PFSK-1 (cell line): Measurements from ENCODE around the gene RPS6KA2.

Source experiments
- FOXP2 ChIP-seq: optimal IDR thresholded peaks from 2 replicates; pipeline ENCODE3; 2011; ENCODE audit warnings: borderline replicate concordance, control low read depth, inconsistent platforms; ENCODE audit not compliant: insufficient read depth; ENCODE audit errors: extremely low read length, extremely low read depth
- POLR2AphosphoS5 ChIP-seq: IDR thresholded peaks from 2 replicates; pipeline ENCODE4 v1.6.1; 2012; ENCODE audit warnings: low read depth, mild to moderate bottlenecking, control low read depth, low read length, moderate library complexity
- SIN3A ChIP-seq: IDR thresholded peaks from 2 replicates; pipeline ENCODE4 v1.6.1; 2012; ENCODE audit warnings: mild to moderate bottlenecking, low read length, moderate library complexity, borderline replicate concordance; ENCODE audit not compliant: insufficient read depth
- TAF1 ChIP-seq: IDR thresholded peaks from 2 replicates; pipeline ENCODE4 v1.6.1; 2012; ENCODE audit warnings: low read length, control low read depth, borderline replicate concordance; ENCODE audit not compliant: insufficient read depth
- TF ChIP-seq, protein P1 (sequence below), 2 experiments: IDR thresholded peaks; 2 replicates each; pipeline versions ENCODE4 v1.6.1 to v1.8.0; 2011 to 2012; ENCODE audit warnings: low read depth in 2 of 2, low read length in 2 of 2, control low read depth in 1 of 2, inconsistent platforms in 1 of 2, mild to moderate bottlenecking in 1 of 2, moderate library complexity in 1 of 2; ENCODE audit not compliant: insufficient read depth in 1 of 2

Gene RPS6KA2

DNA sequence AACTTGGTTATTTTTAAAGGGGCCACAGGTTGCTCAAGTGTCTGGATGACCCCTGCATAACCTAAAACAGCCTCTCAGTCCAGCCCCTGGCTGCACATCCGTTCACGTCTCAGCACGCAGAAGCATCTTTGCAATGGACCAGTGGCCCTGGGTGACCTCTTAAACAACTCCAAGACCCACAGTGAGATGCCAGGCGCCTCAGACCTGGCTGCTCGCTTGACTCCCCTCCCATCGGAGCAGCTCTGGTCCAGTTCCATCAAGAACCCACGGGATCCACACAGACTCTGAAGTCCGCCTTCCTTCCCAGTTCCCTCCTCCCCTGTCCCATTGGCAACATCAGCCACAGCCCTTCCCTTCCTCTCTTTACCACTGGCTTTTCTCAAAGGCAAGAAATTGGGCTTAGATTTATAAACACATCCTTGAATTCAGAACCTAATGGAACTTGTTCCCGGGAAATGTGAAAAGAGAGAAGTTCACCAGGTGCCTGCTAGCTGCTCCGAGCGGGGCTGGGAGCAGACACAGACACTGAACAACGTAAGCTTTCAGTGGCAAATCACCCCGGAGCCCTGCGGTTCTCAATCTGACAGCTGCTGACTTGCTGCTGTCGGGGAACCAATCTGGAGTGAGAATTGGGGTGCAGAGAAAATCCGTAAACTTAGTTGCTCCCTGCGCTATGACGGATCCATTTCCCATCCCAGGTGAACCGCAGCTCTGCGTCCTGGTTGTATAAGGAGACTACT lies 204.7 kb downstream of the RPS6KA2 start:
- TF ChIP-seq SIN3A, result no peak
- TF ChIP-seq, protein P1, sequence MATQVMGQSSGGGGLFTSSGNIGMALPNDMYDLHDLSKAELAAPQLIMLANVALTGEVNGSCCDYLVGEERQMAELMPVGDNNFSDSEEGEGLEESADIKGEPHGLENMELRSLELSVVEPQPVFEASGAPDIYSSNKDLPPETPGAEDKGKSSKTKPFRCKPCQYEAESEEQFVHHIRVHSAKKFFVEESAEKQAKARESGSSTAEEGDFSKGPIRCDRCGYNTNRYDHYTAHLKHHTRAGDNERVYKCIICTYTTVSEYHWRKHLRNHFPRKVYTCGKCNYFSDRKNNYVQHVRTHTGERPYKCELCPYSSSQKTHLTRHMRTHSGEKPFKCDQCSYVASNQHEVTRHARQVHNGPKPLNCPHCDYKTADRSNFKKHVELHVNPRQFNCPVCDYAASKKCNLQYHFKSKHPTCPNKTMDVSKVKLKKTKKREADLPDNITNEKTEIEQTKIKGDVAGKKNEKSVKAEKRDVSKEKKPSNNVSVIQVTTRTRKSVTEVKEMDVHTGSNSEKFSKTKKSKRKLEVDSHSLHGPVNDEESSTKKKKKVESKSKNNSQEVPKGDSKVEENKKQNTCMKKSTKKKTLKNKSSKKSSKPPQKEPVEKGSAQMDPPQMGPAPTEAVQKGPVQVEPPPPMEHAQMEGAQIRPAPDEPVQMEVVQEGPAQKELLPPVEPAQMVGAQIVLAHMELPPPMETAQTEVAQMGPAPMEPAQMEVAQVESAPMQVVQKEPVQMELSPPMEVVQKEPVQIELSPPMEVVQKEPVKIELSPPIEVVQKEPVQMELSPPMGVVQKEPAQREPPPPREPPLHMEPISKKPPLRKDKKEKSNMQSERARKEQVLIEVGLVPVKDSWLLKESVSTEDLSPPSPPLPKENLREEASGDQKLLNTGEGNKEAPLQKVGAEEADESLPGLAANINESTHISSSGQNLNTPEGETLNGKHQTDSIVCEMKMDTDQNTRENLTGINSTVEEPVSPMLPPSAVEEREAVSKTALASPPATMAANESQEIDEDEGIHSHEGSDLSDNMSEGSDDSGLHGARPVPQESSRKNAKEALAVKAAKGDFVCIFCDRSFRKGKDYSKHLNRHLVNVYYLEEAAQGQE (IDR thresholded peaks at IDR 0.05; ENCODE audit: insufficient read depth in 1 of 2, low read depth in 2 of 2, low read length in 2 of 2), result no peak
- no peak for TF ChIP-seq FOXP2
- no peak for TF ChIP-seq TAF1
- TF ChIP-seq POLR2AphosphoS5, result no peak

DNA sequence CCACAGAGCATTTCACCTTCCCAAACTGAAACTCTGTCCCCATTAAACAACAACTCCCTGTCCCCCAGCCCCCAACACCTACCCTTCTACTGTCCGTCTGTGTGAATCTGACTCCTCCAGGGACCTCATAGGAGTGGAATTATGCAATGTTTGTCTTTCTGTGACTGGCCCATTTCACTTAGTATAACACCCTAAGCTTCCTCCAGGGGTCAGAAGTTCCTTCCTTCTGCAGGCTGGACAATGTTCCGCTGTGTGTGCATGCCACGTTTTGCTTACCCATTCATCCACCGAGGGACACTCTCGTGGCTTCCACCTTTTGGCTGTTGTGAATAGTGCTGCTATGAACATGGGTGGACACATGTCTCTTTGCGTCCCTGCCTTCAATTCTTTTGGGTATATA lies 206.7 kb downstream of the RPS6KA2 start:
- TF ChIP-seq SIN3A (no peak; the same call in 1 of the 2 replicates), TAF1 (no peak), FOXP2 (no peak)

DNA sequence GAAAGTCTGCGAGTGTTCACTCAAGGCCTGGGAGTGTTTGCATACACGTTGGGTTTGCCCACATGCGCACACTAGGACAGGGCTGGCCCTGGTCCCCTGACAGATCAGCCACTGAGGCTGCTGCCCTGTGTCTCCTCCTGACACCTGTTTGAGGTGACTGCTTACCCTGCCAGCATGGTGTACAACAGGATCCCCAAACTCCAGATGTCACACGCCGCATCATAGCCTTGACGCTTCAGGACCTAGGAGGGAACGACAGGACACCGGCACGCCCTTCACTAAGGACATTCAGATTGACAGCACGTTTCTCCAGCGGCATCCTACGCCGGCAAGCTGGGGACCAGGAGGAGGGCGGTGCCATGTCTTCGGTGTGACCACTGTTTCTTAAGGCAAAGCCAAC lies 207.3 kb downstream of the RPS6KA2 start:
- TF ChIP-seq, protein P1 (IDR thresholded peaks at IDR 0.05; ENCODE audit: insufficient read depth in 1 of 2, low read depth in 2 of 2, low read length in 2 of 2), result no peak
- no peak for TF ChIP-seq FOXP2
- no peak for TF ChIP-seq SIN3A
- TF ChIP-seq POLR2AphosphoS5, result no peak
- TF ChIP-seq TAF1, result no peak

DNA sequence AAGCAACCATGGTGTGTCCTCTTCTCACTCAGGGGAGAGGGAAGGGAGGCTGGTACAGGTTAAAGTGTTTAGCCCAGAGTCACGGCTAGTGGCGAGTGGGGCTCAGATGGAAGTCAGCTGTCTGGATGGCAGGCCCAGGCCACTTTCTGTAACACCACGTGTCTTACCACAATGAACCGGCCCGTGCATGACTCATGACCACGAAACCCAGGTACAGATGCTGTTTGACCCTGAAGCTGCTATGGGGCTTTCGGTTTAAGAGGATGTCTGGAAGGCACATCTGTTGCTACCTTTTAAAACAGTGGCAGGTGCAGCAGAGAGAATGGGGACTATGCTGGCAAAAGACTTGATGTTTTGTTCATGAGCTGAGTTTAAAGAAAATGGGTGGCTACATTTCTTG lies 207.8 kb downstream of the RPS6KA2 start:
- TF ChIP-seq SIN3A (no peak), FOXP2 (no peak), TAF1 (no peak), POLR2AphosphoS5 (no peak)
- TF ChIP-seq, protein P1 (IDR thresholded peaks at IDR 0.05; ENCODE audit: insufficient read depth in 1 of 2, low read depth in 2 of 2, low read length in 2 of 2), result no peak

DNA sequence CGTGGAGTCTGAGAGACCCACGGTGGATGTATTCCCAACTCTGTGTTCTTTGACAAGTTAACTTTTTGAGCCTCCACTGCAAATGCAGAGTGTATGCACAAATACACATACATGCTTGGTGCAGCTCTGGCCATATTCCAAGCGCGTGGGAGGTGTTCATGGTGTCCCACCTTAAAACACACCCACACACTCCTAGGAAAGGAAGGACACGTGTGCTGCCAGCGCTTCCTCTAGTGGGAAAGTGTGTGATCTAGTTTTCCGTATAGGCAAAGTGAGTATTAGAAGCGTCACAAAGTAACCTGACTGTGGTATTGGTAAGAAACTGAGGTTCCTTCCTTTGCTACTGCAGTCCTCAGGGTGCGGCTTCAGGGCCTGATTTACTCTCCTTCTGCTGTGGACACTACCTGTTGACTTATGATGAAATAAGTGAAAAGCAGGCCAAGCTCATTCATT lies 208.3 kb downstream of the RPS6KA2 start:
- TF ChIP-seq SIN3A (no peak), TAF1 (no peak), FOXP2 (no peak), POLR2AphosphoS5 (no peak)
- TF ChIP-seq, protein P1 (IDR thresholded peaks at IDR 0.05; ENCODE audit: insufficient read depth in 1 of 2, low read depth in 2 of 2, low read length in 2 of 2), result no peak
